ENCODE data around the gene IL17D. TPM values are rescaled to one million over a fixed set of nuclear protein-coding genes. Genes with fewer than 3 reads are reported as not detected.

The IL17D gene
- total and polyA plus RNA-seq, 3 donors from 2014 or later, result 1.6 to 5.3 (median 4.8) TPM

GRCh38 chr13:20754009-20754408 lies 50.5 kb downstream of the IL17D start:
- Histone ChIP-seq H3K36me3 (ENCODE audit: low read depth, missing control alignments) (no peaks in the 10 kb centered on the region), H3K27me3 (no peaks in the 10 kb centered on the region), H3K4me1 (no peaks in the 10 kb centered on the region), H3K27ac (no peak overlapping the region), H3K4me3 (no peak overlapping the region), H3K9me3 (no peaks in the 10 kb centered on the region)
- intact Hi-C loops (cut with DNase I; ENCODE audit: low total_unique reads), result no loop called here
- TF ChIP-seq POLR2A (IDR thresholded peaks at IDR 0.05) (no peak), CTCF (IDR thresholded peaks at IDR 0.05) (no peak)
- DNase-seq, result no peak

- Histone ChIP-seq H3K27me3 (no peaks in the 10 kb centered on the region), H3K9me3 (no peaks in the 10 kb centered on the region), H3K4me1 (no peaks in the 10 kb centered on the region), H3K36me3 (ENCODE audit: low read depth, missing control alignments) (no peaks in the 10 kb centered on the region), H3K27ac (no peak overlapping the region), H3K4me3 (no peak overlapping the region)
- 80 to 90% methylated on average over 3 of the region's 3 CpGs for whole genome bisulfite sequencing, 2 donors
- intact Hi-C loops (cut with DNase I; ENCODE audit: low total_unique reads), result no loop called here
- TF ChIP-seq CTCF (IDR thresholded peaks at IDR 0.05) (no peak), POLR2A (IDR thresholded peaks at IDR 0.05) (no peak)
- DNase-seq, result no peak
These were observed 57.4 kb downstream of the IL17D start for GRCh38 chr13:20760872-20761271.

GRCh38 chr13:20767309-20767943 lies 63.9 kb downstream of the IL17D start:
- no peaks in the 10 kb centered on the region for H3K27me3 ChIP-seq
- H3K4me1 ChIP-seq, result peaks cover 2% of the 10 kb centered on the region
- no peak for TF ChIP-seq CTCF (IDR thresholded peaks at IDR 0.05)
- TF ChIP-seq POLR2A (IDR thresholded peaks at IDR 0.05), result no peak
- H3K36me3 ChIP-seq (ENCODE audit: low read depth, missing control alignments), result no peaks in the 10 kb centered on the region
- no peaks in the 10 kb centered on the region for H3K9me3 ChIP-seq
- no peak overlapping the region for H3K4me3 ChIP-seq
- WGBS, 2 donors, result 94% methylated on average over 2 of the region's 2 CpGs
- no peak for DNase-seq
- intact Hi-C loops (cut with DNase I; ENCODE audit: low total_unique reads), result no loop called here
- no peak overlapping the region for H3K27ac ChIP-seq

GRCh38 chr13:20769091-20769490 lies 65.6 kb downstream of the IL17D start:
- DNase-seq, result no peak
- Histone ChIP-seq H3K27ac (no peak overlapping the region), H3K4me3 (no peak overlapping the region), H3K27me3 (no peaks in the 10 kb centered on the region), H3K4me1 (peaks cover 8% of the 10 kb centered on the region), H3K9me3 (no peaks in the 10 kb centered on the region), H3K36me3 (ENCODE audit: low read depth, missing control alignments) (no peaks in the 10 kb centered on the region)
- intact Hi-C loops (cut with DNase I; ENCODE audit: low total_unique reads), result no loop called here
- TF ChIP-seq POLR2A (IDR thresholded peaks at IDR 0.05) (no peak), CTCF (IDR thresholded peaks at IDR 0.05) (no peak)
- WGBS, 2 donors, result 62 to 83% methylated on average over 2 of the region's 2 CpGs

- TF ChIP-seq POLR2A (IDR thresholded peaks at IDR 0.05) (no peak), CTCF (IDR thresholded peaks at IDR 0.05) (no peak)
- H3K9me3 ChIP-seq, result no peaks in the 10 kb centered on the region
- no peak overlapping the region for H3K4me3 ChIP-seq
- no peaks in the 10 kb centered on the region for H3K27me3 ChIP-seq
- WGBS, 2 donors, result 93 to 97% methylated on average over 1 of the region's 1 CpG
- intact Hi-C loops (cut with DNase I; ENCODE audit: low total_unique reads), result no loop called here
- H3K36me3 ChIP-seq (ENCODE audit: low read depth, missing control alignments), result no peaks in the 10 kb centered on the region
- DNase-seq, result no peak
- H3K27ac ChIP-seq, result no peak overlapping the region
- peaks cover 8% of the 10 kb centered on the region for H3K4me1 ChIP-seq
These were observed 66.3 kb downstream of the IL17D start for GRCh38 chr13:20769834-20770233.
